PC-3 (cell line): Measurements from ENCODE around the gene BCR. TPM values are rescaled to one million over a fixed set of nuclear protein-coding genes. Genes with fewer than 3 reads are reported as not detected.

Experiments
- ATAC-seq: fragments of 200-7000 bp; cut with Tn5 transposase; 2 replicates; pipeline ENCODE4 v1.9.1; 2020; ENCODE audit warnings: mild to moderate bottlenecking, moderate library complexity
- BruUV-seq: library from RNA; stranded (reverse); fragments of 400-500 nt; replicated peaks from 2 replicates; lab custom pipeline; 2021; lab: Mats Ljungman, UMichigan
- CTCF ChIA-PET: fragments of 300-600 bp; sonication (Branson Sonifier 250); formaldehyde crosslinking; loops from one replicate; lab custom pipeline; 2022; ENCODE audit warnings: antibody characterized with exemption; lab: Charles Lee
- POLR2A ChIA-PET: fragments of 300-600 bp; sonication (Branson Sonifier 250); formaldehyde crosslinking; loops from one replicate; lab custom pipeline; 2022; ENCODE audit warnings: antibody characterized with exemption; ENCODE audit not compliant: unreplicated experiment; lab: Charles Lee
- DNase-seq: peaks from one replicate; pipeline ENCODE4 v3.0.0-alpha.2; 2015
- H2AFZ ChIP-seq: fragments of 300-600 bp; sonication (generic); 2 replicates; pipeline ENCODE4 v1.6.0; 2016; ENCODE audit warnings: antibody characterized with exemption, low read length
- H3F3A ChIP-seq: fragments of 300-600 bp; sonication (generic); one replicate; pipeline ENCODE4 v1.6.0; 2017; ENCODE audit warnings: antibody characterized with exemption, low read length, control low read depth, mild to moderate bottlenecking; ENCODE audit not compliant: unreplicated experiment
- H3K27ac ChIP-seq: fragments of 300-600 bp; sonication (generic); 2 replicates; pipeline ENCODE4 v1.5.1; 2016; ENCODE audit warnings: mild to moderate bottlenecking, low read length
- H3K27me3 ChIP-seq: fragments of 300-600 bp; sonication (generic); 2 replicates; pipeline ENCODE4 v1.6.1; 2016; ENCODE audit warnings: low read length, mixed read lengths
- H3K36me3 ChIP-seq: fragments of 300-600 bp; sonication (generic); 2 replicates; pipeline ENCODE4 v1.6.1; 2016; ENCODE audit warnings: low read depth, mixed run types, low read length, mixed read lengths
- H3K4me1 ChIP-seq: fragments of 300-600 bp; sonication (generic); 2 replicates; pipeline ENCODE4 v1.5.1; 2016; ENCODE audit warnings: low read length; ENCODE audit not compliant: insufficient read depth
- H3K4me2 ChIP-seq: fragments of 300-600 bp; sonication (generic); 2 replicates; pipeline ENCODE4 v1.6.0; 2016; ENCODE audit warnings: low read length
- H3K4me3 ChIP-seq: fragments of 300-600 bp; sonication (generic); 2 replicates; pipeline ENCODE4 v1.5.1; 2016; ENCODE audit warnings: mild to moderate bottlenecking, low read length, mixed read lengths
- H3K79me2 ChIP-seq: fragments of 300-600 bp; sonication (generic); 2 replicates; pipeline ENCODE4 v1.6.1; 2017; ENCODE audit warnings: low read length, mixed read lengths
- H3K9ac ChIP-seq: fragments of 300-600 bp; sonication (generic); 2 replicates; pipeline ENCODE4 v1.6.0; 2016; ENCODE audit warnings: mild to moderate bottlenecking, low read length
- H3K9me2 ChIP-seq: fragments of 300-600 bp; sonication (generic); replicated peaks from 2 replicates; pipeline ENCODE4 v1.6.1; 2016; ENCODE audit warnings: mixed run types, low read length, mixed read lengths
- H3K9me3 ChIP-seq: fragments of 300-600 bp; sonication (generic); 2 replicates; pipeline ENCODE4 v1.6.1; 2016; ENCODE audit warnings: low read length, mixed read lengths
- H4K20me1 ChIP-seq: fragments of 300-600 bp; sonication (generic); 2 replicates; pipeline ENCODE4 v1.6.1; 2016; ENCODE audit warnings: low read length, mixed read lengths
- CTCF ChIP-seq: fragments of 300-600 bp; sonication (generic); conservative IDR thresholded peaks from 2 replicates; pipeline ENCODE4 v1.5.1; 2017; ENCODE audit warnings: antibody characterized with exemption, low read depth, mild to moderate bottlenecking, low read length
- EZH2 ChIP-seq: fragments of 300-600 bp; sonication (generic); IDR thresholded peaks from one replicate; pipeline ENCODE4 v1.6.1; 2017; ENCODE audit warnings: antibody characterized with exemption, mild to moderate bottlenecking, low read length; ENCODE audit not compliant: unreplicated experiment
- EZH2phosphoT487 ChIP-seq: fragments of 300-600 bp; sonication (generic); IDR thresholded peaks from 2 replicates; pipeline ENCODE4 v1.6.1; 2018; ENCODE audit warnings: mild to moderate bottlenecking, antibody characterized with exemption, low read length, borderline replicate concordance
- intact Hi-C: fragments of 100-400 bp; cut with micrococcal nuclease; formaldehyde crosslinking; loops from 2 replicates; pipeline ENCODE4 v1.9.0; 2023
- total RNA-seq: library from RNA; depleted of rRNA; stranded (reverse); fragments of >200 nt; gene quantifications from 2 replicates; pipeline ENCODE4 v1.2.3, GENCODE V29; 2014

BCR gene
- total RNA-seq, 1 experiment from 2014 or later: 36.8 TPM

GRCh38 chr22:23228503-23228902 lies 48.2 kb downstream of the BCR start:
- intact Hi-C loops: no loop called here
- no peaks in the 10 kb centered on the region for H3K9me3 ChIP-seq

GRCh38 chr22:23229646-23230045 lies 49.3 kb downstream of the BCR start:
- TF ChIP-seq EZH2: no peak
- TF ChIP-seq CTCF: no peak
- no peak for TF ChIP-seq EZH2phosphoT487
- H3K9me2 ChIP-seq: no peaks in the 10 kb centered on the region
- peaks cover 31% of the 10 kb centered on the region for H3K4me1 ChIP-seq
- no peaks in the 10 kb centered on the region for H3K27me3 ChIP-seq
- H3K27ac ChIP-seq: no peak overlapping the region
- H3K4me3 ChIP-seq: no peak overlapping the region
- no peak overlapping the region for H3K9ac ChIP-seq
- no peak overlapping the region for H3K4me2 ChIP-seq
- H3K36me3 ChIP-seq: no peaks in the 10 kb centered on the region
- ChIA-PET POLR2A (no interaction called here), CTCF (no interaction called here)
- no peaks in the 10 kb centered on the region for H3F3A ChIP-seq
- H2AFZ ChIP-seq: no peak overlapping the region
- no TSS peak for BruUV-seq
- DNase-seq: no peak
- H3K79me2 ChIP-seq: peaks cover 82% of the 10 kb centered on the region
- ATAC-seq: no peak
- intact Hi-C loops: no loop called here
- no peaks in the 10 kb centered on the region for H4K20me1 ChIP-seq
- H3K9me3 ChIP-seq: no peaks in the 10 kb centered on the region

More at GRCh38 chr22:23228503-23228902, 48.2 kb downstream of the BCR start:
- Histone ChIP-seq H3K4me1 (peaks cover 33% of the 10 kb centered on the region), H3K36me3 (no peaks in the 10 kb centered on the region), H2AFZ (no peak overlapping the region), H3K79me2 (peaks cover 80% of the 10 kb centered on the region), H3F3A (no peaks in the 10 kb centered on the region), H3K27me3 (no peaks in the 10 kb centered on the region), H3K4me3 (no peak overlapping the region), H4K20me1 (no peaks in the 10 kb centered on the region), H3K9ac (no peak overlapping the region), H3K9me2 (no peaks in the 10 kb centered on the region), H3K4me2 (no peak overlapping the region), H3K27ac (no peak overlapping the region)
- ChIA-PET POLR2A (no interaction called here), CTCF (no interaction called here)
- TF ChIP-seq EZH2 (no peak), EZH2phosphoT487 (no peak), CTCF (no peak)
- BruUV-seq: no TSS peak
- ATAC-seq: no peak
- no peak for DNase-seq

- no peak overlapping the region for H3K27ac ChIP-seq
- no peaks in the 10 kb centered on the region for H3K36me3 ChIP-seq
- no peaks in the 10 kb centered on the region for H3K9me2 ChIP-seq
- H3K9ac ChIP-seq: no peak overlapping the region
- no peaks in the 10 kb centered on the region for H3K9me3 ChIP-seq
- BruUV-seq: no TSS peak
- no peak overlapping the region for H3K4me3 ChIP-seq
- no peak overlapping the region for H3K4me2 ChIP-seq
- H3K79me2 ChIP-seq: peaks cover 89% of the 10 kb centered on the region
- POLR2A ChIA-PET: no interaction called here
- CTCF ChIA-PET: no interaction called here
- DNase-seq (no peak), ATAC-seq (no peak)
- peaks cover 22% of the 10 kb centered on the region for H3K4me1 ChIP-seq
- H4K20me1 ChIP-seq: no peaks in the 10 kb centered on the region
- H3F3A ChIP-seq: no peaks in the 10 kb centered on the region
- TF ChIP-seq EZH2phosphoT487 (no peak), CTCF (no peak), EZH2 (no peak)
- no peaks in the 10 kb centered on the region for H3K27me3 ChIP-seq
- H2AFZ ChIP-seq: no peak overlapping the region
- intact Hi-C loops: no loop called here
These were observed 50.2 kb downstream of the BCR start for GRCh38 chr22:23230348-23231068.
